Nephron (organoid): ENCODE results near the gene TGFBR3L.

ENCODE experiments used
- H3K27ac Mint-ChIP-seq, 3 experiments: 2 replicates each; pipeline ENCODE4 v1.8.0; 2020; ENCODE audit warnings: mixed read lengths in 3 of 3, mild to moderate bottlenecking in 2 of 3, moderate library complexity in 1 of 3
- H3K27me3 Mint-ChIP-seq: 2 replicates; pipeline ENCODE4 v1.8.0; 2021; ENCODE audit warnings: low read depth, mild to moderate bottlenecking, moderate library complexity, mixed read lengths
- H3K36me3 Mint-ChIP-seq: 2 replicates; pipeline ENCODE4 v1.8.0; 2020; ENCODE audit warnings: low read depth, mixed read lengths
- H3K4me1 Mint-ChIP-seq: 2 replicates; pipeline ENCODE4 v1.8.0; 2020; ENCODE audit warnings: mixed read lengths
- H3K4me3 Mint-ChIP-seq, 3 experiments: 2 replicates each; pipeline ENCODE4 v1.8.0; 2020; ENCODE audit warnings: mild to moderate bottlenecking in 3 of 3, mixed read lengths in 3 of 3, moderate library complexity in 2 of 3
- H3K9me3 Mint-ChIP-seq: 2 replicates; pipeline ENCODE4 v1.8.0; 2020; ENCODE audit warnings: mixed read lengths
- TF ChIP-seq, protein P1 (sequence below), 3 experiments: fragments of 200-600 bp; sonication (generic); IDR thresholded peaks; one replicate each; pipeline ENCODE4 v1.5.0; 2021; ENCODE audit warnings: antibody characterized with exemption in 3 of 3; ENCODE audit not compliant: unreplicated experiment in 3 of 3

The TGFBR3L gene

DNA sequence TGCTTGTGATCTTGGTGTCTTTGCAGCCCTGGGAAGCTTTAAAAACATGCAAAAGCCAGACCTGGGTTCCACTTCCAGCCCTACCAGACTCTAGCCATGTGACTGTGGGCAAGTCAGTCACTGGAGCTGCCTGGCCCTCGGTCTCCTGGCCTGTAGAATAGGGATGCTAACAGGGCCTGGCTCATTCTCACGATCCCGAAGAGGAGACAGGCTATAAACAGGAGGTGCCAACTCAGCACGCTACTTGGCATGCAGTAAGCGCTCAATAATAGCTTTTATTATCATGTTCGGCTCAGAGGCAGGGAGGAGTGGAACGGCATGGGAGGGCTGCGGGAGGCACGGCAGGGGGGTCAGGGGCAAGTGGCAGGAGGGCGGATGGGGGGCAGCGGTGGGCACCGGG lies 9.6 kb downstream of the TGFBR3L start:
- Mint-ChIP-seq H3K4me3 (peak overlapping the region; percentile 76 to 87 (median 84)), H3K27me3 (peaks cover 13% of the 10 kb centered on the region), H3K27ac (peak overlapping the region in 1 of 3 experiments; percentile 48), H3K4me1 (peaks cover 34% of the 10 kb centered on the region), H3K9me3 (no peaks in the 10 kb centered on the region), H3K36me3 (peaks cover 5% of the 10 kb centered on the region)
- TF ChIP-seq, protein P1, sequence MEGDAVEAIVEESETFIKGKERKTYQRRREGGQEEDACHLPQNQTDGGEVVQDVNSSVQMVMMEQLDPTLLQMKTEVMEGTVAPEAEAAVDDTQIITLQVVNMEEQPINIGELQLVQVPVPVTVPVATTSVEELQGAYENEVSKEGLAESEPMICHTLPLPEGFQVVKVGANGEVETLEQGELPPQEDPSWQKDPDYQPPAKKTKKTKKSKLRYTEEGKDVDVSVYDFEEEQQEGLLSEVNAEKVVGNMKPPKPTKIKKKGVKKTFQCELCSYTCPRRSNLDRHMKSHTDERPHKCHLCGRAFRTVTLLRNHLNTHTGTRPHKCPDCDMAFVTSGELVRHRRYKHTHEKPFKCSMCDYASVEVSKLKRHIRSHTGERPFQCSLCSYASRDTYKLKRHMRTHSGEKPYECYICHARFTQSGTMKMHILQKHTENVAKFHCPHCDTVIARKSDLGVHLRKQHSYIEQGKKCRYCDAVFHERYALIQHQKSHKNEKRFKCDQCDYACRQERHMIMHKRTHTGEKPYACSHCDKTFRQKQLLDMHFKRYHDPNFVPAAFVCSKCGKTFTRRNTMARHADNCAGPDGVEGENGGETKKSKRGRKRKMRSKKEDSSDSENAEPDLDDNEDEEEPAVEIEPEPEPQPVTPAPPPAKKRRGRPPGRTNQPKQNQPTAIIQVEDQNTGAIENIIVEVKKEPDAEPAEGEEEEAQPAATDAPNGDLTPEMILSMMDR (IDR thresholded peaks at IDR 0.05; ENCODE audit: unreplicated experiment in 3 of 3): no peak

DNA sequence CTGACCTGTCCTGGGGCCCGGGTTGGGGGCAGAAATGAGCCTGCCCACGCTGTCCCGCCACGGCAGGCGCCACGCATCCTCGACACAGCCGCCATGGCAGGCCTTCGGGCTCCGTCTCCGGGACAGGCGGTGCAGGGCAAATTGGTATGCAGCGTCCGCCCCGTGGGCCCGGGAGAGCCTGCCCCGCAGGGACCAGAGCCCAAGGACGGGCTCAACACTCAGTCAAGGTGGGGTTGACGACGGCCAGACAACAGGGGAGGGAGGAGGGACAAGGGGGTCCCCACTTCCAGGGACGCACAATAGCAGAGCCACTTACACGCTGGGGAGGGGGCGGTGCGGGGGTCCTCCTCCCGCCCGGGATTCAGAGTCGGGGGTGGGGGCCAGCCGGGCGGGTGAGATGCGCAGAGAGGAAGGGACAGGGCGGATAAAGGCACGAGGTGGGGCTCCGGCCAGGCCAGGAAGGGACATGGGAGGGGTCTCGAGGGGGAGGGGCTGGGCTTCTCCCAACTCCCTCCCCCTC lies 10.1 kb downstream of the TGFBR3L start:
- Mint-ChIP-seq H3K4me1 (peaks cover 31% of the 10 kb centered on the region), H3K27ac (no peak overlapping the region), H3K27me3 (peaks cover 10% of the 10 kb centered on the region), H3K36me3 (peaks cover 5% of the 10 kb centered on the region), H3K4me3 (peak overlapping the region in 2 of 3 experiments; percentile 56 to 68), H3K9me3 (no peaks in the 10 kb centered on the region)
- TF ChIP-seq, protein P1 (IDR thresholded peaks at IDR 0.05; ENCODE audit: unreplicated experiment in 3 of 3): no peak

DNA sequence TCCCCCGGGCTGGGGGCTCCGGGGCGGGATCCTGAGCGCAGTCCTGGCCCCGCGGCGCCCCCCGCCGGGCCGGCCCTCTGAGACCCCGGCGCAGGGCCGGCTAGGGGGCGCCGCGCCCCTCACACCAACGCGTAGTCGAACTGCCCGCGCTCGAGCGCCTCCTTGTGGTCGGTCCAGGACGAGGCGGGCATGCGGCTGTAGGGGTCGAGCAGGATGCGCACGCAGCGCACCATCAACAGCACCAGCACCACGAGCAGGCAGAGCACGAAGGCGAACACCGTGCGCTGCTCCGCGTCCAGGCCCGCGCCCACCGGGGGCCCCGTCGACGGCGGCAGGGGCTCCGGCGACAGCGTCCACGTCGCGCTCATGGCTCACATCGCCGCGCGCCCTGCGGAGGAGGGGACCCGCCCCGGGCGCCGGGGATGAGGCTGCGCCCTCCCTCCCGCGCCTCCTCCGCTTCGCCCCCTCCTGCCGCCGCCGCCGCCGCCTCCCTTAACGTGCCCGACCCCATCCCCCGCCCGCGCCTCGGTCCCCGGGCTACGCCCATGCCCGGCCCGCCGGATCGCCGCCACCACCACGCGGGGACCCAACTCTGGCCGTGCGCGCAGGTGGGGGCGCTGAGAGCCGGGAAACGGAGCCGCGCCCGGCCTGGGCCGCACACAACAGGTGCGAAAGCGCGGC lies 10.7 kb downstream of the TGFBR3L start:
- Mint-ChIP-seq H3K27ac (peak overlapping the region in 2 of 3 experiments; percentile 74 to 86), H3K4me3 (peak overlapping the region; percentile 87 to 93 (median 91)), H3K9me3 (no peaks in the 10 kb centered on the region)

DNA sequence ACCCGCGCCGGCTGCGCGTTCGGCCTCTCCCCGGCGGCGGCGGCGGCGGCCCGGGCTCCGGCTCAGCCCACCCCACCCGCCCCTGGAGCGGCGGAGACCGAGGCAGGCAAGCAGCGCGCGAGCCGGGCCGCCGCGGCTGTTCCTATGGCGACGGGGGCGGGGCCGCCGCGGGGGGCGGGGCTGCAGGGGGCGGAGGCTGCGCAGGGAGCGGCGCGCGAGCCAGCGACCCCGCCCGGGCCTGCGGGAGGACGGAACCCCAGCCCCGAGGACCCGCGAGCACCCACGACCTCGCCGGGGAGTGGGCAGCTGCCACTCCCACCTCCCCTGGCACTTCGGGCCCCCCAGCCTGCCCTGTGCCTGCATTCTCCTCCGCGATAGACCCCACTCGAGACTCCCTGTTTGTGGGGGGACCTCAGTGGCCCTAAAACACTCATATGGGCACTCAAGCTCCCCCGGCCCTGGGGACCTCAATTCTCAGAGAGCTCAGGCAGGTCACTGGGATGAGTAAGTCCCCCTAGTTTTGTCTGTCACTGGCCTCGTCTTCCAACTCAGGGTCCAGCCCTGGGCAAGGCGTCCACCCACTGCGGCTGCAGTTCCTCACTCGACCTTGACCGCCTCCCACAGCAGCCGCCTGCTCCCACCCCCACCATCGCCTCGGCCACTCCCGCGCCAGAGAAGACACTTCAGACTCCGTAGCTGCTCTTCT lies 11.5 kb downstream of the TGFBR3L start, which contains the start of gene CTXN1:
Gene CTXN1, minus strand, starts transcription at position 115 of the 706 bp plus-strand sequence. CDS start 597 bp downstream, outside the sequence.
- TF ChIP-seq, protein P1 (IDR thresholded peaks at IDR 0.05; ENCODE audit: unreplicated experiment in 3 of 3): peak; percentile 8 to 9 (median 9)
- Mint-ChIP-seq H3K4me1 (peaks cover 20% of the 10 kb centered on the region), H3K9me3 (no peaks in the 10 kb centered on the region), H3K27ac (peak within 1 kb of the TSS; percentile 75 to 91 (median 86)), H3K27me3 (no peaks in the 10 kb centered on the region), H3K36me3 (peaks cover 5% of the 10 kb centered on the region), H3K4me3 (peak within 1 kb of the TSS; percentile 88 to 93 (median 91))

More for the DNA sequence above, 10.7 kb downstream of the TGFBR3L start:
- TF ChIP-seq, protein P1 (IDR thresholded peaks at IDR 0.05; ENCODE audit: unreplicated experiment in 3 of 3): peak; percentile 95 to 99 (median 96)
- peaks cover 25% of the 10 kb centered on the region for H3K4me1 Mint-ChIP-seq
- H3K36me3 Mint-ChIP-seq: peaks cover 5% of the 10 kb centered on the region
- peaks cover 4% of the 10 kb centered on the region for H3K27me3 Mint-ChIP-seq

DNA sequence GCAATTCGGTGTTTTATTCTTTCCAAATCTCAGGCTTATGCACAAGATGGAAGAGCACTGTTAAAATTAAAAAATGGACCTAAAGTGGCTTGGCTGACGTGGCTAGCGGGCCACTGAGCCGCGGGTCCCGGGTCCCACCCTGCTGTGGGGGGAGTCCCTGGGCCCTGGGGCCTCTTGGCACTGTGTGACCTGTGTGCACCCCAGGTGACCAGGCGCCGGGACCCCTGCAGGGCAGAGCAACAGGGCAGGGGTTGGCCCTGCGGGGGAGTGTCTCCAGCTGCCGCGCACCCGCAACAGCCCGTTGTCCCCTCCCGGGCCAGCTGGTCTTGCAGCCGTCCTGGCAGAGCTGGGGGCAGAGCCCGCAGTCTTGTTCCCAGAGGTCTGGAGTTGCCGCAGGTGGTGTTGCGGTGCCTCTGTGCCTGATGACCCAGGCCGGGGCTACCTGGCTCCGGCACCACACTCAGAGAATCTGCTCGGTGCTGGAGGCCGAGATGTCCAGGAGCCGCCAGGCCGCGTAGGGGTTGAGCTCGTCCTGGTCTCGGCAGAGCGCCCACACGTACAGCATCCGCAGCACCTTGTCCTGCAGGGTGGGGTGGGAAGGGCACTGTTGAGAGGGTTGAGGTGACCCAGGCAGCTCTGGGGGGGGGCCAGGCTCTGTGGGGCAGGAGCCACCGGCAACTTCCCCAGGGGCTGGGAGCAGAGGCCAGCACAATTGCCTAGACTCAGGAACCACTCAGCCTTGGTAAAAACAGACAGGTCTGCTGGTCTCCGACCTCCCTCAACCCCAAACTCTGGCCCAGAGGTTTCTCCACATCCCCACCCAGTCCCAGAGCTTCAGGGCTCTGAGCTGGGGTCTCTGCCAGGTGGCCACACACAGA lies 12.3 kb downstream of the TGFBR3L start:
- TF ChIP-seq, protein P1 (IDR thresholded peaks at IDR 0.05; ENCODE audit: unreplicated experiment in 3 of 3): peak in 1 of 3 experiments; percentile 1
- H3K27ac Mint-ChIP-seq: peak overlapping the region; percentile 71 to 91 (median 75)
- H3K9me3 Mint-ChIP-seq: no peaks in the 10 kb centered on the region
- H3K27me3 Mint-ChIP-seq: no peaks in the 10 kb centered on the region
- H3K4me1 Mint-ChIP-seq: peaks cover 18% of the 10 kb centered on the region
- H3K4me3 Mint-ChIP-seq: peak overlapping the region; percentile 85 to 90 (median 88)
- H3K36me3 Mint-ChIP-seq: peaks cover 5% of the 10 kb centered on the region
